ENCODE measurements around the gene CLIC5. TPM values are rescaled to one million over a fixed set of nuclear protein-coding genes. Genes with fewer than 3 reads are reported as not detected.
A peak's percentile ranks its signal among the peaks of the same experiment; 100 is the strongest.

Gene CLIC5
- total RNA-seq, 1 donor from 2014 or later = 31.3 TPM

- no peaks in the 10 kb centered on the region for H3K36me3 Mint-ChIP-seq
- DNase-seq (ENCODE audit: extremely low spot score, unreplicated experiment) = no peak
These were observed 43.3 kb upstream of the CLIC5 start for GRCh38 chr6:46058951-46059350.

GRCh38 chr6:46057792-46058191, 42.1 kb upstream of the CLIC5 start:
- TF ChIP-seq CTCF (conservative IDR thresholded peaks at IDR 0.05) = no peak

More at GRCh38 chr6:46058951-46059350, 43.3 kb upstream of the CLIC5 start:
- peaks cover 12% of the 10 kb centered on the region for H3K9me3 Mint-ChIP-seq
- H3K4me1 Mint-ChIP-seq (ENCODE audit: unreplicated experiment) = peaks cover 6% of the 10 kb centered on the region
- H3K27ac Mint-ChIP-seq = no peak overlapping the region
- H3K27me3 Mint-ChIP-seq = no peaks in the 10 kb centered on the region
- no peak overlapping the region for H3K4me3 Mint-ChIP-seq
- no peak for TF ChIP-seq CTCF (conservative IDR thresholded peaks at IDR 0.05)

GRCh38 chr6:46056906-46057529, 41.4 kb upstream of the CLIC5 start:
- no peak overlapping the region for H3K27ac Mint-ChIP-seq
- H3K4me1 Mint-ChIP-seq (ENCODE audit: unreplicated experiment) = peaks cover 12% of the 10 kb centered on the region
- no peak for TF ChIP-seq CTCF (conservative IDR thresholded peaks at IDR 0.05)
- H3K27me3 Mint-ChIP-seq = no peaks in the 10 kb centered on the region
- H3K4me3 Mint-ChIP-seq = no peak overlapping the region
- H3K9me3 Mint-ChIP-seq = peaks cover 5% of the 10 kb centered on the region
- DNase-seq (ENCODE audit: extremely low spot score, unreplicated experiment) = no peak
- no peaks in the 10 kb centered on the region for H3K36me3 Mint-ChIP-seq

More at GRCh38 chr6:46057792-46058191, 42.1 kb upstream of the CLIC5 start:
- Mint-ChIP-seq H3K9me3 (peaks cover 12% of the 10 kb centered on the region), H3K36me3 (no peaks in the 10 kb centered on the region), H3K27me3 (no peaks in the 10 kb centered on the region), H3K27ac (no peak overlapping the region), H3K4me1 (ENCODE audit: unreplicated experiment) (peaks cover 16% of the 10 kb centered on the region), H3K4me3 (no peak overlapping the region)
- no peak for DNase-seq (ENCODE audit: extremely low spot score, unreplicated experiment)

GRCh38 chr6:46054516-46054915, 38.9 kb upstream of the CLIC5 start:
- Mint-ChIP-seq H3K4me1 (ENCODE audit: unreplicated experiment) (peaks cover 17% of the 10 kb centered on the region), H3K4me3 (no peak overlapping the region), H3K27ac (peak overlapping the region; percentile 1), H3K9me3 (peaks cover 4% of the 10 kb centered on the region), H3K36me3 (no peaks in the 10 kb centered on the region), H3K27me3 (no peaks in the 10 kb centered on the region)
- no peak for TF ChIP-seq CTCF (conservative IDR thresholded peaks at IDR 0.05)
- no peak for DNase-seq (ENCODE audit: extremely low spot score, unreplicated experiment)

GRCh38 chr6:46053039-46053933, 37.6 kb upstream of the CLIC5 start:
- no peak for TF ChIP-seq CTCF (conservative IDR thresholded peaks at IDR 0.05)
- peak overlapping the region; percentile 12 for H3K27ac Mint-ChIP-seq
- no peaks in the 10 kb centered on the region for H3K27me3 Mint-ChIP-seq
- peaks cover 4% of the 10 kb centered on the region for H3K9me3 Mint-ChIP-seq
- no peak overlapping the region for H3K4me3 Mint-ChIP-seq
- no peak for DNase-seq (ENCODE audit: extremely low spot score, unreplicated experiment)
- H3K36me3 Mint-ChIP-seq = no peaks in the 10 kb centered on the region
- H3K4me1 Mint-ChIP-seq (ENCODE audit: unreplicated experiment) = peaks cover 23% of the 10 kb centered on the region

All from type B pancreatic cell (in vitro differentiated cells).